NB4 (cell line): Measurements from ENCODE around the gene CLK2.

Source experiments
- DNase-seq: peaks from one replicate; pipeline ENCODE4 v3.0.0; 2010; ENCODE audit warnings: low read depth
- H3K4me3 ChIP-seq: one replicate; pipeline ENCODE4 v1.5.1; 2011; ENCODE audit warnings: mild to moderate bottlenecking, low read depth, low read length, moderate library complexity
- CTCF ChIP-seq: IDR thresholded peaks from one replicate; pipeline ENCODE4 v1.5.1; 2012; ENCODE audit warnings: low read depth, low read length
- MAX ChIP-seq: IDR thresholded peaks from 2 replicates; pipeline ENCODE4 v1.6.1; 2011; ENCODE audit warnings: low read depth, low read length
- MYC ChIP-seq: IDR thresholded peaks from 2 replicates; pipeline ENCODE4 v1.6.1; 2011; ENCODE audit warnings: low read depth, low read length
- POLR2A ChIP-seq: IDR thresholded peaks from 2 replicates; pipeline ENCODE4 v1.6.1; 2011; ENCODE audit warnings: mild to moderate bottlenecking; ENCODE audit not compliant: insufficient read length; ENCODE audit errors: extremely low read depth

Gene CLK2

GRCh38 chr1:155267373-155267772 is 5.9 kb downstream of the CLK2 start:
- no peak for TF ChIP-seq POLR2A
- TF ChIP-seq CTCF: no peak
- no peak for TF ChIP-seq MAX
- TF ChIP-seq MYC: no peak
- no peak for DNase-seq
- no peak overlapping the region for H3K4me3 ChIP-seq

- no peak overlapping the region for H3K4me3 ChIP-seq
- no peak for TF ChIP-seq MAX
- TF ChIP-seq MYC: no peak
- TF ChIP-seq CTCF: no peak
- TF ChIP-seq POLR2A: no peak
- no peak for DNase-seq
Observed at GRCh38 chr1:155266553-155266952, 6.8 kb downstream of the CLK2 start.

GRCh38 chr1:155263067-155263466 is 10.2 kb downstream of the CLK2 start:
- no peak overlapping the region for H3K4me3 ChIP-seq
- DNase-seq: no peak
- TF ChIP-seq MYC: no peak
- TF ChIP-seq MAX: no peak
- TF ChIP-seq CTCF: no peak
- no peak for TF ChIP-seq POLR2A

- peak; percentile 99 for TF ChIP-seq MAX
- TF ChIP-seq CTCF: no peak
- TF ChIP-seq MYC: peak; percentile 92
- peak; percentile 60 for TF ChIP-seq POLR2A
- H3K4me3 ChIP-seq: peak within 1 kb of the TSS; percentile 89
- peak; percentile 98 for DNase-seq
Observed at GRCh38 chr1:155261852-155262673, 11.2 kb downstream of the CLK2 start, which contains the start of gene SCAMP3. SCAMP3 (minus strand) TSS chr1:155262360; CDS start chr1:155262151, 209 bp downstream.

- TF ChIP-seq MAX: no peak
- no peak for TF ChIP-seq MYC
- peak overlapping the region; percentile 89 for H3K4me3 ChIP-seq
- peak; percentile 46 for DNase-seq
Observed at GRCh38 chr1:155261493-155261851, 11.8 kb downstream of the CLK2 start.

GRCh38 chr1:155260276-155260675 is 13.0 kb downstream of the CLK2 start:
- TF ChIP-seq MAX (no peak), POLR2A (no peak), MYC (no peak), CTCF (no peak)
- DNase-seq: no peak
- H3K4me3 ChIP-seq: peak overlapping the region; percentile 89
